GM19468 (cell line): ENCODE measurements around the gene DISP3.

Source experiments
- ATAC-seq: cut with Tn5 transposase; IDR thresholded peaks from one replicate; pipeline ENCODE4 v1.9.1; 2021; ENCODE audit warnings: mild to moderate bottlenecking, moderate library complexity, moderate number of reproducible peaks; ENCODE audit not compliant: unreplicated experiment; ENCODE audit errors: extremely low read depth

The DISP3 gene

DNA sequence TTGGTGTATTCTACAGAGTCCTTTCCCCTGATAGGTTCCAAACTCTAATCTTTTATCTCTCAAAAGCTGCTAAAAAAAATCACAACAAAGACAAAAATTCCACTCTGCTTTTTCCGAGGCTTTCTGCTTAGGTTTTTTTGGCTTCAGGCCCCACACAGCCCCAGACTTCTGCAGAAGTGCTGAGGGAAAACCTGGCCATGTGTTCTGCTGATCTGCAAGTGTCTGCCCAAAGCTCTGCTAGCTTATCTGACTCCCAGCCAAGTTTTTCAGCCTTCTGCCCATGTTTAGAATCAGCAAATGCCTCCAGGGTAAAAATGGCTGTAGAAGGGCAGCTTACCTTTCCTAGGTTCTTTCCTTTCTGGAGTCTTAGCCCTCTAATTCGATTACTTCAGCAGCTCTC, 28.4 kb downstream of the DISP3 start:
- no peak for ATAC-seq

DNA sequence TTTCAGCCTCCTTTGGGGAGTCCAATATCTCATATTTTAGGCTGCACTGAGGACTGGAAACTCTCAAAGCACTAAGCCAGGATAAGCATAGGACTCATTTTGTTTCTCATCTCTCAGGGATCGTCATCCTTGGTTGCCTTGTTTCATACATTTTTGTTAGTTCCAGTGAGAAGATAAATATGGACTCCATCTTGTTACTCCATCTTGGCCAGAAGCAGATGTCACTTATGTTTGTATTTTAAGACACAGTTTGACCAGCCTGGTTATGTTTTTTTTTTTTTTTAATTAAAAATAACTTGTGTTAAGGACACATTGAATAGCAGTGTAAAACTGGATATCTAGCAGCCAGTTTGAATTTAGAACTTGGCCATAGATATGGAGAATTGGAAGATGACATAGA, 34.7 kb downstream of the DISP3 start:
- no peak for ATAC-seq

DNA sequence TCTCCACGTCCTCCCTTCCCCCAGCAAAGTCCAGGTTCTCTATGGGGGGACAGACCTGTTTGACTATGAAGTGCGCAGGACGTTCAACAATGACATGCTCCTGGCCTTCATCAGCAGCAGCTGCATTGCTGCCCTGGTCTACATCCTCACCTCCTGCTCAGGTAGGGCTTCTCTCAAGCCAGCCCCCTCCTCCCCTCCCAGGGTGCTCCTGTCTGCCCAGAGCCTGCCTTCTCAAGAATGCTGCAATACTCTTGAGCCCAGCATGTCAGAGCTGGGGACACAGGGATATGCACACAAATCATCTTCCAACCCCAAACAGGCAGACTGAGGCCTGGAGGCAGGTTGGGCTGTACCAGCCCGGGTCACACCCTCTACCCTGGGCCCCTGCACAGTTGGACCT, 35.4 kb downstream of the DISP3 start:
- no peak for ATAC-seq

DNA sequence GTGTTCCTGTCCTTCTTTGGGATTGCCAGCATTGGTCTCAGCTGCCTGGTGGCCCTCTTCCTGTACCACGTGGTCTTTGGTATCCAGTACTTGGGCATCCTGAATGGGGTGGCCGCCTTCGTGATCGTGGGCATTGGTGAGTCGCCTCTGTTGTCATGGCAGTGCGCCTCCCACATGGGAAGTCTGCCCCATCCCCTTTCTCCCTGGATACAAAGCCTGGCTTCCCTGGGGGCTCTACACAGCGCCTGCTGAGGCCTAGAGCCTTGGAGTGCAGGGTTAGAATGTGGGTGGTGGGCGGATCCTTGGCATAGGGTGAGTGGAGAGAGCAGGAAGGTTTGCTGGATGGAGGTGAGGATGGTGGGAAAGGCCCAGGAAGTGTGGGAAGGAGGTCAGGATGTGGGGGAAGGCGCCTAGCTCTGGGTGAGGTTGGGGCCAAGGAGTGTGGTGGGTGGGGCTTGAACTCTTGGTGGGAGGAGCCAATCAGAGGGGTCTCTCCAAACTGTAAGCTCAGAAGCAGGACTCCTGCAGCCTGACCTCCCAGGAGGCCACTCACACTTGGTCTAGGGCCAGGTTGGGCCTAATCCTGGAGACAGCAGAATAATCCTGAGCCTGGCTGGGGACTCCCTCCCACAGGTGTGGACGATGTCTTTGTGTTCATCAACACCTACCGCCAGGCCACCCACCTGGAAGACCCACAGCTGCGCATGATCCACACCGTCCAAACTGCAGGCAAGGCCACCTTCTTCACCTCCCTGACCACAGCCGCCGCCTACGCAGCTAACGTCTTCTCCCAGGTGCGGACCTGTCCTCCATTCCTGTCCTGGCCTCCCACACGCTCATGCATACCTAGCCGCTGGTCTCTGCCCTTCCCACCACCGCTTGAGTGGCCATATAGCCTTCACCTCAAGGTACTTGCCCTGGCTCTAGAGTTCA, 36.7 kb downstream of the DISP3 start:
- no peak for ATAC-seq

DNA sequence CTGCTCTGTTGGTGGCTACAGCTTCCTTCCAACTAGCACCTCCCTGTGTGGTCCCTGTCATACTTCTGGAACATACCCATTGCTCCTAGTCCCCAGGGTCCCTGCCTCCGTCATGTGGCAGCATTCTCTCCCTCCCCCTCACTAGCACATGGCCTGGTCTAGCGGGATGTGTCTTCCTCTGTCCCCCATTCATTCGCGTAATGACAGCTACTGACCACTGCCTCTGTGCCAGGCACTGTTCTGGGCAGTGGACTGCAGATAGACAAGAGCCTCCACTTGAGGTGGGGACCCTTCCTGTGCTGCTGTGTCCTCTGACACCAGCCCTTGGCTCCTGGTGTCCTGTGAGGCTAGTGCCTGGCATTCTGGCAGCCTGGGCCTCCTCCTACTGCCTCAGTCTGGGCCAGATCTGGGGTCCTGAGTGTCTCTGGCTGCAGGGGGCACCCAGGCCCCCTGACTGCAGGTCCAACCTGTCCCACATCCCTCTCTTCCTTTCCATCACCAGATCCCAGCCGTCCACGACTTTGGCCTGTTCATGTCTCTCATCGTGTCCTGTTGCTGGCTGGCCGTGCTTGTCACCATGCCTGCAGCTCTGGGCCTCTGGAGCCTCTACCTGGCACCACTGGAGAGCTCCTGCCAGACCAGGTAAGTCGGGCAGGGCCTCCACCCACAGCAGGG, 38.1 kb downstream of the DISP3 start:
- no peak for ATAC-seq

DNA sequence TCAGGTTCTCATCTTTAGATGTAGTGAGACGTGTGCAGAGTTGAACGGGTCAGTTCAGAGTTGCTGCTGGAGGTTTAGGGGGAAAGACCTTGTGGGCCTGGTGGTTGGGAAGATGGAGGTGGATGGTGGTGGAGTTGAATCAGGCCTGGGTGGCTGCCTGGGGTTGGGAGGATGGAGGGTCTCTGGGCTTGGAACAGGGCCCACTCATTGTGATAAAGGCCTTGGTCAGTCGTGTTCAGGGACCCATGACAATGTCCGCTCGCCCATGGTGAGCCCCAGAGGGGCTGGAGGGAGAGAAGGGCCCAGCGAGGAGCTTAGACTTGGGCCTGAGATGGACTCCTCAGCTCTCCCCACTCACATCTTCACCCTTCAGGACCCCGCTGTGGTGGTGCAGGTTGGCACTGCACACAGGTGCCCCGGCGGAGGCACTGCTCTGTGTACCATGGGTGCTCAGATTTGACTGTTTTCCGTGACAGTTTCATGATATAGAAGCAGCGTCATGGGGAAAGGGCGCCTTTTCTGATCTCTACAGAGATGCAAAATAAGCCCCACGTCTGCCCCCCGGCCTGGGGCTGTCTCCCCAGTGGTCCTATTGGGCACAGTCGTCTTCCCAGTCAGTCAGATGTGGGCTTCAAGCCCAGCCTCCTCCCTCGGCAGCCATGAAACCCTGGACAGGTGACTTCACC, 39.2 kb downstream of the DISP3 start:
- ATAC-seq: no peak

DNA sequence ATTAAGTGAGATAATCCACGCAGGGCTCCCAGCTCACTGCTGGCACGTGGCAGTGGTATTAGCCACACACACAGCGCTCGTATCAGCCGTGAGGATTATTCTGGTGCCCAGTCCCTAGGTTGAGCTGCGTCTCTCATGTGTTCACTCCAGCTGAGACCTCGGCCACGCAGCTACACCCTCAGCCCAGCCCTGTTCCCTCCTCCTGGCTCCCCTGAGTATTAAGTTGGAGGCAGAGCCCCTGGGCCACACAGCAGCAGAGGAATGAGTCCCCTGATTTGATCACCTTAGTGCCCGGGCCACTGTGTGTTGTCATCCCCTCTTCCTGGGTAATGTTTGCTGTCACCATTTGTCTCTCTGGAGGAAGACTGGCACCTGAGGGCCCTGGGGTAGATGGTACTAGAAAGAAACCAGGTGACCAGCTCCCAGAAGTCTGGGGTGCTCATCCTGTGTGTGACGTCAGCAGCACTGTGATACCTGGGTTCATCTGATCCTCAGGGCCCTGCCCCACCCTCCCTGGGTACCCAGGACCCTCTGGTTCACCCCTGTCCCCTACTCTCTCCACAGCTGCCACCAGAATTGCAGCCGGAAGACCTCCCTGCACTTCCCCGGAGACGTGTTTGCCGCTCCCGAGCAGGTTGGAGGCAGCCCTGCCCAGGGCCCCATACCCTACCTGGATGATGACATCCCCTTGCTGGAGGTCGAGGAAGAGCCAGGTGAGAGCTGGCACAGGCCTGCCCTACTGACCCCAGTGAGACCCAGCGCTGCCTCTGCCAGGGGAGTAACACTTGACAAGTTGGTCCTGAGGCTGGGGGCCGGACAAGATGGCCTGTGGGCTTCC, 40.1 kb downstream of the DISP3 start:
- no peak for ATAC-seq

DNA sequence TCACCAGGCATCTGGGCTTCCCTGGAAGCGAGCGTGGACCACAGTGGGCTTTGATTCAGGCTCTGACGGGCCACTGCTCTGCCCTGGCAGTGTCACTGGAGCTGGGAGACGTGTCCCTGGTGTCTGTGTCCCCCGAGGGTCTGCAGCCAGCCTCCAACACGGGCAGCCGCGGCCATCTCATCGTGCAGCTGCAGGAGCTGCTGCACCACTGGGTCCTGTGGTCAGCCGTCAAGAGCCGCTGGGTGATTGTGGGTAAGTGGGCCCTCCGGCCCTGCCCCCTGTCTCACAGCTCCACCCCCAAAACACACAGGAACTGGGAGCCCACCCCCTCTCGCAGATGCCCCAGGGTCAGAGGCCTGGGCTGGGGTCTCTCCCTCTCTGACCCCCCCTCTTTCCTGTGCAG, 40.7 kb downstream of the DISP3 start:
- no peak for ATAC-seq

DNA sequence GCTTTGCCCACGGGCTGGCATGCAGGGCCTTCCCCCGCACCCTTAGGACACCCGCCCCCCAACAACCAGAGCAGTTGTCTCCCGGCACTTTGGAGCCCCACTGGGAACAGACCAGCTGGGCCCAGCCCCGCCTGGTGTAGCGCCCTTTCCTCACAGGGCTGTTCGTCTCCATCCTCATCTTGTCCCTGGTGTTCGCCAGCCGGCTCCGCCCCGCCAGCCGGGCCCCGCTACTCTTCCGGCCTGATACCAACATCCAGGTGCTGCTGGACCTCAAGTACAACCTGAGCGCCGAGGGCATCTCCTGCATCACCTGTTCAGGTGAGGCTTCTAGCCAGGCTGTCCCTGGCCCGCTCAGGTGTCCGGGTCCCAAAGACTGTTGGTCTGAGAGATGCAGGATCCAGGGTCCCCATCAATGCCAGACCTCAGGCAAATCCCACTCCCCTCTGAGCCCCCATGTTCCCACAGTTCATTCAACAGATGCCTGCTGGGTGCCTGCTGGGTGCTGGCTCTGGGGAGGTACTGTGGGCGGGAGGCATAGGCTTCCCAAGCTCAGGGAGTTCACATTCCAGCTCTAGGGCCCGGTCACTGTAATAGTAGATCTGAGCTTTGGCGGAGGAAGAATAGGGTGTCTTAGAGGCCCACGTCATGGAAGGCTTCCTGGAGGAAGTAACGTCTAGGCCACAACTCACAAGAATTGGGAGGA, 41.7 kb downstream of the DISP3 start:
- no peak for ATAC-seq

DNA sequence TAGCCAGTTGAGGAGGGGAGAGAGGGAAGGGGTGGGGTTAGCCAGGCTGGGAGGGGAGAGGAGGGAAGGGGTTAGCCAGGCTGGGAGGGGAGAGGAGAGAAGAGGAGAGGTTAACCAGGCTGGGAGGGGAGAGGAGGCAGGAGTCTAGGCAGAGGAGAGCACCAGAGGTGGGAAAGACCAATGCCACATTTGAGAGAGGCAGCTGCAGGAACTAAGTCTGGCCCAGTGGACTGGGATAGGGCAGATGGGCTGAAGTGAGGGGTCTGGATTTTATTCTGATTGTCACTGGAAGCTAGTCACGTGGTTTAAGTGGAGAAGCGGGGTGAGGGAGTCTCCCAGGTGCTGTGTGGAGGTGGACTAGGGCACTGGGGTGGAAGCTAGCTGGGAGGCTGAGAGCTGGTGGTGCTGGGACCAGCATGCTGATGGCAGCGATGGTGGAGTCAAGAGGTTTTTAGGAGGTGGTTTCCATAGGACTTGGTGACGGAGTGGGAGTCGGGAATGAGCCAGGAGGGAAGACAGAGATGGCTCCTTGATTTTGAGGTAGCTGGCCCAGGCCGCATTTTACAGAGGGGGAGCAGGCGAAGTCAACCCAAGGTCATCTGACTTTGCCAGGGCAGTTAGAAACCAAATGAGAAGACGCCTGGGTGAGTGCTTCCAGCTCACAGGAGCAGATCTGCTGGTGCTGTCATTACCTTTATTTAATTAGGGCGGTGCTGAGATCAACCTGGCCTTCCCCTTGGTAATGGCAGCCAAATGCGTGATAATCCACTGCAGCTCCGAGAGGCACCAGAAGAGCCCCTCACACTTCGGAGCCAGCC, 42.8 kb downstream of the DISP3 start:
- no peak for ATAC-seq

DNA sequence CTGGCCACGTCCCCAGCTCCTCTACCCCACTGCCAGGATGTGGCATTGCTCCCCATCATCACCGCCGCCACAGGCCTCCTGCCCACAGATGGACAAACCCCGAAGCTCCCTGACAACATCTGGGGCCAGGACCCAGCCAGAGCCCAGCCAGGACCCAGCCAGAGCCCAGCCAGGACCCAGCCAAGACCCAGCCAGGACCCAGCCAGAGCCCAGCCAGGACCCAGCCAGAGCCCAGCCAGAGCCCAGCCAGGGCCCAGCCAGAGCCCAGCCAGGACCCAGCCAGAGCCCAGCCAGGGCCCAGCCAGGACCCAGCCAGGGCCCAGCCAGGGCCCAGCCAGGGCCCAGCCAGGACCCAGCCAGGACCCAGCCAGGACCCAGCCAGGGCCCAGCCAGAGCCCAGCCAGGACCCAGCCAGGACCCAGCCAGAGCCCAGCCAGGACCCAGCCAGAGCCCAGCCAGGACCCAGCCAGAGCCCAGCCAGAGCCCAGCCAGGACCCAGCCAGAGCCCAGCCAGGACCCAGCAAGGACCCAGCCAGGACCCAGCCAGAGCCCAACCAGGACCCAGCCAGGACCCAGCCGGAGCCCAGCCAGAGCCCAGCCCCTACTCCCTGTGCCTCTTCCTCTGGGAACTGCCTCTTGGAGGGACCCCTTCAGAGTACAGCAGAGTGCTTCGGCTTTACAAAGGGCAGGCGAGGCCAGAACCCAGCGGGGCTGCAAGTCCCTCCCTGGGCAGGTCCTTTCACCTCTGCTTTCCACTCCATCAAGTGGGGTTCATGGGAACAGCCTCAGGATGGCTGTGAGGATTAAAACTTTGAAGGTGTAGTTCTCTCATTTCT, 43.7 kb downstream of the DISP3 start:
- ATAC-seq: no peak

DNA sequence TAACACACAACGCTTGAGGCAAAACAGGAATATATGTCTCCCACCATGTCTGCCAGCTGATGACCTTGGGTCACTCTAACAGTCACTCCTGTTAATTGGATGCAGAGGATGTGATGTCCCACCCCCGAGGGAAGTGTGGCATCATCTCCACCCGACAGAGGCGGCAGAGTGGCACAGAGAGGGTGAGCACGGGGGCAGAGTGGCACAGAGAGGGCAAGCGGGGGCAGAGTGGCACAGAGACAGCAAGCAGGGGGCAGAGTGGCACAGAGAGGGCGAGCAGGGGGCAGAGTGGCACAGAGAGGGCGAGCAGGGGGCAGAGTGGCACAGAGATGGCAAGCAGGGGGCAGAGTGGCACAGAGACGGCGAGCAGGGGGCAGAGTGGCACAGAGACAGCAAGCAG, 44.3 kb downstream of the DISP3 start:
- ATAC-seq: no peak

DNA sequence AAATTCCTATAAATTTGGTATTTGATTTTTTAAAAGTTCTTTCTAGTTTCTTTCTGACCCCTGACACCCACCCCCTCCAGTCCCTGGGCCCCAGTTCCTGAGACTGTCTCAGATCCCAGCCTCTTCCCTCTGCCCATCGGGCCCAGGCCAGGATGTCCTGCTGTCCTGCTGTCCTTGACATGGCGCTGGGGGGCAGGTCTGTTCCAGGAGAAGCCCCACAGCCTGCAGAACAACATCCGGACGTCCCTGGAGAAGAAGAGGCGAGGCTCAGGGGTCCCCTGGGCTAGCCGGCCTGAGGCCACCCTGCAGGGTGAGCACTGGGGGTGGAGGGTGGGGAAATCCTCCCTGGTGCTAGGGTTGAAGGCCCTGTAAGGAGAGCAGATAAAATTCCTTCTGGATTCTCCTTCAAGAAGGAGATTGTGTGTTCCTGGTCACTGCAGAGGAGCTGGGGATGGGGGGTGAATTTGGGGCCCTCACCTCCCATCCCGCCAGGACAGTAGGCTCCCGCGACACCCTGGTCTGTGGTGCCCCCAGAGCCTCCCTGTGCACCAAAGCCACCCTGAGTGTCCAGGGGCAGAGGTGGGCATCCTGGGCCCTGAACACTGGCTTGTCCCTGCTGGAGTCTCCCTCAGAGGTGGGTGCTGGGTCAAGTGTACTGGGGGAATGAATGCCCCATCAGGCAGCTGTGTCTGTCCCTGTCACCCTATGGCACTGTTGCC, 45.0 kb downstream of the DISP3 start:
- ATAC-seq: no peak

DNA sequence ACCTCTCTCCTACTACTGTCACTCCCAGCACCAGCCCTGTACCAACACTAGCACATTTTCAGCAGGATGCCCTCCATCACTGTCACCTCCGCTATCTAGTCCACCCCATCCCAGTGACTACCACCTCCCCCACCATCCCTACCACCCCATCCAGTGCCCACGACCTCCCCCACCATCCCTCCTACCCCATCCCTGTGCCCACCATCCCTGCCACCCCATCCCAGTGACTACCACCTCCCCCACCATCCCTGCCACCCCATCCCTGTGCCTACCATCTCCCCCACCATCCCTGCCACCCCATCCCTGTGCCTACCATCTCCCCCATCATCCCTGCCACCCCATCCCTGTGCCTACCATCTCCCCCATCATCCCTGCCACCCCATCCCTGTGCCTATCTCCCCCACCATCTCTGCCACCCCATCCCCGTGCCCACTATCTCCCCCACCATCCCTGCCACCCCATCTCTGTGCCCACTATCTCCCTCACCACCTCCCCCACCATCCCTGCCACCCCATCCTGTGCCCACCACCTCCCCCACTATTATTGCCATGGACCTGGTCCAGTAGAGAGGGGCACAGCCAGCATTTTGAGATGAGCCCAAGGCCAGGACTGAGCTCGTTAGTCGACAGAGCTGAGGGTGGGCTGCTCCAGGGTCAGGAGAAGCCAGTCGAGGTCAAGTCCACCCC, 45.7 kb downstream of the DISP3 start:
- no peak for ATAC-seq

DNA sequence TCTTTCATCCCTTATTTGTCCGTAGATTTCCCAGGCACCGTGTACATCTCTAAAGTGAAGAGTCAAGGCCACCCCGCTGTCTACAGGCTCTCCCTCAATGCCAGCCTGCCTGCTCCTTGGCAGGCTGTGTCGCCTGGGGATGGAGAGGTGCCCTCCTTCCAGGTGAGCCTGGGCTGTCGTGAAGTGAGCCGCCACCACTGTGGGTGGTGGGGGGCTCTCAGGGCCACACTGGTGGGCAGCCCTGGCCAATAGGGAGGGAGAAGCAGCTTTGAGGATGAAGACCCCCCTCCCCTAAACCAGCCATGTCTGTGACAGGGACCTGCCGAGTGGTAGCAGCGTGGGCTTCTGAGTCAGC, 46.2 kb downstream of the DISP3 start:
- ATAC-seq: no peak

DNA sequence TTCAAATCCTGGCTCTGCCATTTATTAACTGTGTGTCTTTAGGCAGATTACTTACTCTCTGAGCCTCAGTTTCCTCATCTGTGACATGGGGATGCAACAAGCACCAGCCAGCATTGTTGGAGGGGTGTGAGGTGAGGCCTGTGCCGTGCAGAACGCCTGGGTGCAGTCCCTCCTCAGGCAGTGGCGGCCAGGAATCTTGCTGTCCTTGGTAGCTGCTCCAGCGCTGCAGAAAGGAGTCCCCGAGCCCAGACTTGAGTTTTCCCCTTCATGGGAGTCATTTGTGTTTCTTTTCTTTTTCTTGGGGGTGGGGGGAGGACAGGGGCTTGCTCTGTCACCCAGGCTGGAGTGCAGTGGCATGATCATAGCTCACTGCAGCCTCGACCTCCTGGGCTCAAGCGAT, 46.6 kb downstream of the DISP3 start:
- no peak for ATAC-seq
